Subcutaneous abdominal adipose tissue (tissue), 5 donors: ENCODE results near the gene FAM25G.
"Not testable (repeated sequence)": the region's sequence is repeated elsewhere in the genome, so short reads cannot be mapped to it uniquely, and the experiment has no call there.

Experiments
- H3K27ac ChIP-seq: one replicate; pipeline ENCODE4 v1.7.0; 2013; ENCODE audit warnings: low read depth, mild to moderate bottlenecking, inconsistent platforms, low read length, moderate library complexity
- H3K27me3 ChIP-seq, 5 donors: one replicate each; pipeline ENCODE4 v1.7.0; 2013; ENCODE audit warnings: low read length in 5 of 5, inconsistent platforms in 1 of 5; ENCODE audit not compliant: control insufficient read depth in 5 of 5, insufficient read depth in 4 of 5
- H3K36me3 ChIP-seq, 5 donors: one replicate each; pipeline ENCODE4 v1.7.0; 2013; ENCODE audit warnings: low read length in 5 of 5; ENCODE audit not compliant: control insufficient read depth in 5 of 5, insufficient read depth in 5 of 5
- H3K4me1 ChIP-seq, 5 donors: one replicate each; pipeline ENCODE4 v1.7.0; 2013; ENCODE audit warnings: low read length in 5 of 5, mild to moderate bottlenecking in 3 of 5, moderate library complexity in 1 of 5; ENCODE audit not compliant: control insufficient read depth in 5 of 5, insufficient read depth in 5 of 5
- H3K4me3 ChIP-seq, 5 donors: one replicate each; pipeline ENCODE4 v1.7.0; 2013; ENCODE audit warnings: low read length in 5 of 5, low read depth in 1 of 5
- H3K9ac ChIP-seq, 5 donors: one replicate each; pipeline ENCODE4 v1.7.0; 2013; ENCODE audit warnings: low read length in 5 of 5, mild to moderate bottlenecking in 4 of 5, moderate library complexity in 3 of 5
- H3K9me3 ChIP-seq, 5 donors: one replicate each; pipeline ENCODE4 v1.7.0; 2013; ENCODE audit warnings: low read length in 5 of 5; ENCODE audit not compliant: control insufficient read depth in 5 of 5
- donor health status: healthy.
- donor health status: healthy.
- donor health status: healthy.
- donor health status: healthy.
- donor health status: healthy.

FAM25G gene

GRCh38 chr10:47455350-47456078 lies 36.0 kb downstream of the FAM25G start:
- H3K36me3 ChIP-seq, H3K27me3 ChIP-seq, H3K9ac ChIP-seq, H3K9me3 ChIP-seq, H3K4me3 ChIP-seq, H3K4me1 ChIP-seq, H3K27ac ChIP-seq: not testable (repeated sequence)

GRCh38 chr10:47454780-47455058 lies 36.8 kb downstream of the FAM25G start:
- Histone ChIP-seq H3K4me3 (no peak overlapping the region), H3K27me3 (peaks cover 0 to 5% (median 2%) of the 10 kb centered on the region in 5 donors), H3K4me1 (peaks cover 0 to 5% (median 0%) of the 10 kb centered on the region in 5 donors), H3K27ac (no peak overlapping the region), H3K9ac (no peak overlapping the region), H3K9me3 (no peaks in the 10 kb centered on the region), H3K36me3 (no peaks in the 10 kb centered on the region)

GRCh38 chr10:47454008-47454779 lies 37.3 kb downstream of the FAM25G start:
- Histone ChIP-seq H3K9me3 (no peaks in the 10 kb centered on the region), H3K4me1 (peaks cover 0 to 5% (median 0%) of the 10 kb centered on the region in 5 donors)

GRCh38 chr10:47453141-47454007 lies 38.1 kb downstream of the FAM25G start:
- H3K9ac ChIP-seq: no peak overlapping the region
- peaks cover 0 to 5% (median 2%) of the 10 kb centered on the region in 5 donors for H3K27me3 ChIP-seq
- no peaks in the 10 kb centered on the region for H3K9me3 ChIP-seq
- H3K36me3 ChIP-seq: no peaks in the 10 kb centered on the region
- H3K4me3 ChIP-seq: no peak overlapping the region
- no peak overlapping the region for H3K27ac ChIP-seq
- H3K4me1 ChIP-seq: peaks cover 0 to 5% (median 0%) of the 10 kb centered on the region in 5 donors

More at GRCh38 chr10:47454008-47454779, 37.3 kb downstream of the FAM25G start:
- Histone ChIP-seq H3K9ac (no peak overlapping the region), H3K4me3 (no peak overlapping the region), H3K27me3 (peaks cover 0 to 5% (median 2%) of the 10 kb centered on the region in 5 donors), H3K27ac (no peak overlapping the region), H3K36me3 (no peaks in the 10 kb centered on the region)

- Histone ChIP-seq H3K4me3 (no peak overlapping the region), H3K4me1 (peaks cover 0 to 5% (median 0%) of the 10 kb centered on the region in 5 donors), H3K9ac (no peak overlapping the region), H3K27me3 (peaks cover 0 to 5% (median 2%) of the 10 kb centered on the region in 5 donors), H3K27ac (no peak overlapping the region), H3K36me3 (no peaks in the 10 kb centered on the region), H3K9me3 (no peaks in the 10 kb centered on the region)
Measured at GRCh38 chr10:47452495-47453140, 38.9 kb downstream of the FAM25G start.

- H3K4me3 ChIP-seq: no peak overlapping the region
- H3K27ac ChIP-seq: no peak overlapping the region
- no peak overlapping the region for H3K9ac ChIP-seq
- peaks cover 0 to 5% (median 0%) of the 10 kb centered on the region in 5 donors for H3K4me1 ChIP-seq
- no peaks in the 10 kb centered on the region for H3K36me3 ChIP-seq
- no peaks in the 10 kb centered on the region for H3K9me3 ChIP-seq
- peaks cover 0 to 5% (median 2%) of the 10 kb centered on the region in 5 donors for H3K27me3 ChIP-seq
Measured at GRCh38 chr10:47451998-47452494, 39.5 kb downstream of the FAM25G start.

- Histone ChIP-seq H3K9me3 (peaks cover under 1 to 5% (median 2%) of the 10 kb centered on the region in 5 donors), H3K27ac (no peak overlapping the region), H3K36me3 (no peaks in the 10 kb centered on the region), H3K4me3 (no peak overlapping the region), H3K27me3 (peaks cover 0 to 5% (median 2%) of the 10 kb centered on the region in 5 donors), H3K9ac (no peak overlapping the region), H3K4me1 (peaks cover 0 to 5% (median 0%) of the 10 kb centered on the region in 5 donors)
Measured at GRCh38 chr10:47451273-47451997, 40.1 kb downstream of the FAM25G start.

GRCh38 chr10:47450442-47450841 lies 41.1 kb downstream of the FAM25G start:
- Histone ChIP-seq H3K36me3 (no peaks in the 10 kb centered on the region), H3K27me3 (peaks cover 0 to 5% (median 2%) of the 10 kb centered on the region in 5 donors), H3K9ac (no peak overlapping the region), H3K4me3 (no peak overlapping the region), H3K4me1 (peaks cover 0 to 5% (median 0%) of the 10 kb centered on the region in 5 donors), H3K9me3 (peaks cover 2 to 11% (median 9%) of the 10 kb centered on the region in 5 donors), H3K27ac (no peak overlapping the region)

- H3K36me3 ChIP-seq: no peaks in the 10 kb centered on the region
- H3K27ac ChIP-seq: no peak overlapping the region
- H3K9ac ChIP-seq: no peak overlapping the region
- peaks cover 0 to 5% (median 0%) of the 10 kb centered on the region in 5 donors for H3K4me1 ChIP-seq
- H3K27me3 ChIP-seq: peaks cover 0 to 5% (median 2%) of the 10 kb centered on the region in 5 donors
- H3K9me3 ChIP-seq: peaks cover 6 to 15% (median 14%) of the 10 kb centered on the region in 5 donors
- H3K4me3 ChIP-seq: no peak overlapping the region
Measured at GRCh38 chr10:47449979-47450378, 41.5 kb downstream of the FAM25G start.
